Osteocyte (in vitro differentiated cells): Measurements from ENCODE around the gene CFAP61. TPM values are rescaled to one million over a fixed set of nuclear protein-coding genes. Genes with fewer than 3 reads are reported as not detected.

Experiments
- DNase-seq: peaks from one replicate; pipeline ENCODE4 v3.0.0; 2021; ENCODE audit warnings: mixed read lengths; ENCODE audit not compliant: unreplicated experiment; ENCODE audit errors: extremely low spot score
- H3K27ac Mint-ChIP-seq: one replicate; pipeline ENCODE4 v1.8.0; 2021; ENCODE audit warnings: mild to moderate bottlenecking, mixed read lengths; ENCODE audit not compliant: unreplicated experiment
- H3K27me3 Mint-ChIP-seq: one replicate; pipeline ENCODE4 v1.8.0; 2021; ENCODE audit warnings: mixed read lengths; ENCODE audit not compliant: unreplicated experiment
- H3K36me3 Mint-ChIP-seq: one replicate; pipeline ENCODE4 v1.8.0; 2021; ENCODE audit warnings: mixed read lengths; ENCODE audit not compliant: unreplicated experiment
- H3K4me1 Mint-ChIP-seq: one replicate; pipeline ENCODE4 v1.8.0; 2021; ENCODE audit warnings: mixed read lengths; ENCODE audit not compliant: unreplicated experiment
- H3K4me3 Mint-ChIP-seq: one replicate; pipeline ENCODE4 v1.8.0; 2021; ENCODE audit warnings: mild to moderate bottlenecking, moderate library complexity, mixed read lengths; ENCODE audit not compliant: unreplicated experiment
- H3K9me3 Mint-ChIP-seq: one replicate; pipeline ENCODE4 v1.8.0; 2021; ENCODE audit warnings: mixed read lengths; ENCODE audit not compliant: unreplicated experiment
- CTCF ChIP-seq: fragments of 200-600 bp; sonication (generic); IDR thresholded peaks from 2 replicates; pipeline ENCODE4 v1.5.0; 2021; ENCODE audit warnings: antibody characterized with exemption, mild to moderate bottlenecking, moderate library complexity
- total RNA-seq: library from RNA; stranded (reverse); gene quantifications from 2 replicates; pipeline ENCODE4 v1.2.1, GENCODE V29; 2021

Gene CFAP61
- total RNA-seq, 1 donor from 2014 or later = not detected

DNA sequence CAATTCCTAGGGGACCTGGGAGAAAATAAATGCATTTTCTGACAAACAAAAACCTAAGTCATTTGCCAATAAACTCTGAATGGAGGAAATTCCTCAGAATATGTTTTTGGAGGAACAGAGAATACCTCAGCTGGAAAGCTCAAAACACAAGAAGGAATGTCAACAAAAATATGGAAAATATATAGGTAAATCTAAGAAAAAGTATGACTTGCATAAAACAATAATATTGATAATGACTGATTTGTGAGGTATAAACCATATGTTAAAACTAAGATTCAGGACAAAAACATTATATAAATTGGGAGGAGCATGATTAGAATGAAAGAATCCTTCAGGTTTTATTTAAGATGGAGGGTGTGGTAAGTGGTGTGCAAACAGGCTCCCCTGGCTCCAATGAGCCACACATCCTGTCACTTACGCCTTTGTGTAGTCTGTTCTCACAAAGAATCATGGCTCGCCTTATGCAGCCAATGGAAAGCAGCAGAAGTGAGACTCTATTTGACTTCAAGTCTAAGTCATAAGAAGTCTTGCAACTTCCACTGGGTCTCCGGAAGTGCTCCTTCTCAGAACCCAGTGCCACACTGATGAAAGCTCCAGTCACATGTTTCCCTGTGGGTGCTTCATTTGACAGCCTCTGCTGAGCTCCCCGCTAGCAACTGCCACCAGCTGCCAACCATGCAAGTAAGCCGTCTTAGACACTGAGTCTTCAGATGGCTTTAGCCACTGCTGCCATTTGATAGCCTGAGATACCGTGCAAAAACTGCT, 8.1 kb downstream of the CFAP61 start:
- H3K27ac Mint-ChIP-seq = no peak overlapping the region
- no peaks in the 10 kb centered on the region for H3K4me1 Mint-ChIP-seq
- no peaks in the 10 kb centered on the region for H3K9me3 Mint-ChIP-seq
- peaks cover 77% of the 10 kb centered on the region for H3K27me3 Mint-ChIP-seq
- DNase-seq = no peak
- no peak overlapping the region for H3K4me3 Mint-ChIP-seq
- no peaks in the 10 kb centered on the region for H3K36me3 Mint-ChIP-seq
- TF ChIP-seq CTCF = no peak

- Mint-ChIP-seq H3K4me1 (no peaks in the 10 kb centered on the region), H3K27ac (no peak overlapping the region), H3K36me3 (no peaks in the 10 kb centered on the region), H3K9me3 (no peaks in the 10 kb centered on the region), H3K27me3 (peaks cover 60% of the 10 kb centered on the region), H3K4me3 (no peak overlapping the region)
- no peak for TF ChIP-seq CTCF
- no peak for DNase-seq
Measured at GRCh38 chr20:20063941-20064702, 11.8 kb downstream of the CFAP61 start.

- H3K27ac Mint-ChIP-seq = no peak overlapping the region
- no peak for DNase-seq
- H3K4me1 Mint-ChIP-seq = no peaks in the 10 kb centered on the region
- H3K4me3 Mint-ChIP-seq = no peak overlapping the region
- no peak for TF ChIP-seq CTCF
- H3K9me3 Mint-ChIP-seq = no peaks in the 10 kb centered on the region
- peaks cover 58% of the 10 kb centered on the region for H3K27me3 Mint-ChIP-seq
- H3K36me3 Mint-ChIP-seq = no peaks in the 10 kb centered on the region
Measured at GRCh38 chr20:20065361-20065760, 13.0 kb downstream of the CFAP61 start.

DNA sequence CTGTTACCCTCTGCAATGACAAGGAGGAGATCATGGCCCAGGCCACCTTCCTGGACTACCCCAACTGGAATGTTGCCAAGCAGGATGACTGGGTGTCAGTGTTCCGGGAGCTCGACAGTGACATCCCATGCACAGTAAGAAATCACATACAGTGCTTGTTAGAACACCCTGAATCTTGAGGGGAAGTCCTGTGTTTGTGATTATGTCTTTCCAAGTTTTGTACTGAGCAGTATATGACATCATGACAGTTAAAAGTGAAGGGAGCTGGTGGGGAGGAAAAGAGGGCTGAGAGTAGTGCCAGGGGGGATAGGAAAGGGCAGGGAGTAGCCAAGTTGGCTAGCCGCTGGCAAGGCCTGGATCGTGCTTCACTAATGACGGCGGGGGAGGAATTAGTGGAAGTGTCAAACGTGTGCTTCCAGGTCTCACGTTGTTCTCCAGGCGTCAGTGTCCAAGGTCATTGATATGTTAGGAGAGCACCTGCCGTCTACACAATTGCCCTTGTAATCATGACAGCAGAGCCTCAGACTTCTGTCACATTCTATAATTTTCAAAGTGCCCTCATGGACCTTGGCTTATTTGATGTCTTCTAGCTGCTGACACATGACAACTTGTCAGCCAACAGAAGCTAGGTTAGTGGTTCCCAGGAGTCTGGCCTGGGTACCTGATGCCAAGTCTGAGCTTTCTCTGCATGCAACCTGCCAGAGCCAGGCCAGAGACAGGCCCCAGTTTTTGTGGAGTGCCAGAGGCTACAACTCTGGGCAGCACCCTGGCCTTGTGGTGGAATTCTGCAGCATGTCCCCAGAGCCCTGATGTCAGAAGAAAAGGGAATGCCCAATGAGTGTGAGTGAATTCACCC, 18.8 kb downstream of the CFAP61 start:
- Mint-ChIP-seq H3K4me1 (no peaks in the 10 kb centered on the region), H3K4me3 (no peak overlapping the region), H3K27me3 (peaks cover 32% of the 10 kb centered on the region), H3K27ac (no peak overlapping the region), H3K36me3 (no peaks in the 10 kb centered on the region), H3K9me3 (no peaks in the 10 kb centered on the region)
- no peak for TF ChIP-seq CTCF
- no peak for DNase-seq
